K562 (cell line): ENCODE results near the gene TMCC1. TPM values are rescaled to one million over a fixed set of nuclear protein-coding genes. Genes with fewer than 3 reads are reported as not detected.

ENCODE experiments used
- ATAC-seq: fragments of 200-7000 bp; cut with Tn5 transposase; 3 replicates; pipeline ENCODE4 v1.9.1; 2020; ENCODE audit warnings: moderate library complexity
- BruUV-seq: library from RNA; stranded (reverse); fragments of 400-500 nt; replicated peaks from 2 replicates; lab custom pipeline; 2021; lab: Mats Ljungman, UMichigan
- CTCF ChIA-PET: fragments of 300-600 bp; formaldehyde crosslinking; extraction: SDS; loops from one replicate; lab custom pipeline; 2021; ENCODE audit warnings: low intra/inter-chr PET ratio; lab: Yijun Ruan, JAX
- POLR2A ChIA-PET: fragments of 300-600, 350-650 bp; sonication (Branson Sonifier 250); formaldehyde crosslinking; extraction: SDS; loops from one replicate; lab custom pipeline; 2021; ENCODE audit warnings: antibody characterized with exemption, inconsistent platforms; lab: Yijun Ruan, JAX
- DNase-seq, 4 experiments: peaks; one replicate each; pipeline versions ENCODE4 v3.0.0 to v3.0.0-alpha.2; 2011 to 2018; ENCODE audit warnings: low spot score in 3 of 4, mixed read lengths in 3 of 4; ENCODE audit errors: extremely low read depth in 1 of 4
- FAIRE-seq: peaks from 2 replicates; lab custom pipeline; 2011; peaks lifted over from hg19 to GRCh38; lab: Jason Lieb, UNC
- H2AFZ ChIP-seq: 2 replicates; pipeline ENCODE4 v1.6.0; 2011; ENCODE audit warnings: low read depth, low read length, control low read depth, inconsistent platforms
- H3K27ac ChIP-seq: fragments of 200-600 bp; 3 replicates; pipeline ENCODE4 v1.8.0; 2011; ENCODE audit warnings: low read depth, mild to moderate bottlenecking, control low read depth, inconsistent platforms, low read length, moderate library complexity, mixed read lengths; ENCODE audit errors: extremely low read depth
- H3K27me3 ChIP-seq, 2 experiments: fragments of 300-600 bp in 1 of 2; 2 replicates in 1 of 2; 3 replicates in 1 of 2; pipeline versions ENCODE4 v1.6.0 to v1.8.0; 2011; ENCODE audit warnings: inconsistent platforms in 2 of 2, low read length in 2 of 2, mild to moderate bottlenecking in 1 of 2, mixed read lengths in 1 of 2, moderate library complexity in 1 of 2; ENCODE audit not compliant: control insufficient read depth in 2 of 2, insufficient read depth in 2 of 2
- H3K36me3 ChIP-seq: fragments of 300-600 bp; 3 replicates; pipeline ENCODE4 v1.8.0; 2011; ENCODE audit warnings: mild to moderate bottlenecking, low read length, inconsistent platforms; ENCODE audit not compliant: control insufficient read depth, insufficient read depth
- H3K4me1 ChIP-seq, 2 experiments: fragments of 200-600 bp in 1 of 2; replicated peaks in 1 of 2; 2 replicates in 1 of 2; 3 replicates in 1 of 2; pipeline versions ENCODE4 v1.5.1 to v1.8.0; 2011; ENCODE audit warnings: inconsistent platforms in 2 of 2, low read length in 2 of 2, mild to moderate bottlenecking in 1 of 2, mixed read lengths in 1 of 2, moderate library complexity in 1 of 2; ENCODE audit not compliant: control insufficient read depth in 2 of 2, insufficient read depth in 2 of 2
- H3K4me2 ChIP-seq: 2 replicates; pipeline ENCODE4 v1.6.1; 2011; ENCODE audit warnings: low read length, control low read depth, inconsistent platforms, mixed read lengths; ENCODE audit not compliant: insufficient read depth
- H3K4me3 ChIP-seq: fragments of 200-600 bp; sonication (generic), shearing (Covaris generic); 2 replicates; pipeline ENCODE4 v1.5.1; 2016; ENCODE audit warnings: control low read depth, inconsistent platforms
- H3K79me2 ChIP-seq: fragments of 200-600 bp; 3 replicates; pipeline ENCODE4 v1.8.0; 2011; ENCODE audit warnings: low read length, inconsistent platforms; ENCODE audit not compliant: control insufficient read depth, insufficient read depth
- H3K9ac ChIP-seq, 2 experiments: 2 replicates each; pipeline versions ENCODE4 v1.6.0 to v1.6.1; 2011; ENCODE audit warnings: low read depth in 2 of 2, low read length in 2 of 2, control low read depth in 1 of 2, inconsistent platforms in 1 of 2, mild to moderate bottlenecking in 1 of 2, mixed read lengths in 1 of 2; ENCODE audit not compliant: insufficient read depth in 1 of 2
- H3K9me1 ChIP-seq: one replicate; pipeline ENCODE4 v1.6.0; 2011; ENCODE audit warnings: inconsistent platforms, mild to moderate bottlenecking, low read length, moderate library complexity; ENCODE audit not compliant: control insufficient read depth, insufficient read depth
- H3K9me3 ChIP-seq: replicated peaks from 2 replicates; pipeline ENCODE4 v1.5.1; 2011; ENCODE audit warnings: low read depth, low read length, inconsistent platforms; ENCODE audit not compliant: control insufficient read depth, insufficient read depth
- H4K20me1 ChIP-seq: replicated peaks from 2 replicates; pipeline ENCODE4 v1.6.1; 2011; ENCODE audit warnings: low read length, inconsistent platforms, mixed read lengths; ENCODE audit not compliant: control insufficient read depth, insufficient read depth
- EWSR1 ChIP-seq: fragments of 450-650 bp; IDR thresholded peaks from 2 replicates; pipeline ENCODE4 v1.6.1; 2018; ENCODE audit warnings: borderline replicate concordance, mild to moderate bottlenecking, low read depth, moderate library complexity; ENCODE audit not compliant: partially characterized antibody
- SMARCA5 ChIP-seq: fragments of 450-650 bp; IDR thresholded peaks from 2 replicates; pipeline ENCODE4 v1.6.1; 2016
- ZFP36 ChIP-seq: fragments of 150-350 bp; IDR thresholded peaks from 2 replicates; pipeline ENCODE4 v1.6.1; 2018; ENCODE audit warnings: low read length, low read depth; ENCODE audit not compliant: partially characterized antibody
- WGBS: fragments of 100-300 bp; shearing (Covaris generic); methylation state at CpG from one replicate; pipeline ENCODE4 v1.1.6; 2016; ENCODE audit warnings: low coverage, mixed read lengths; ENCODE audit not compliant: insufficient coverage; ENCODE audit errors: missing lambda C conversion rate; 5-methylcytosine and 5-hydroxymethylcytosine counted together
- in situ Hi-C: fragments of 300-500 bp; cut with MboI; formaldehyde crosslinking; loops from 4 replicates; pipeline ENCODE4 v1.15.0; 2018; ENCODE audit warnings: inconsistent platforms, mixed read lengths
- intact Hi-C: fragments of 100-400 bp; cut with micrococcal nuclease; formaldehyde crosslinking; loops from 2 replicates; pipeline ENCODE4 v1.14.2; 2022
- polyA plus RNA-seq, 8 experiments: library from polyadenylated mRNA; depleted of rRNA in 4 of 8; stranded (reverse) in 5 of 8; unstranded in 3 of 8; fragments of >200 nt; fragmentation: Nextera tagmentation in 2 of 8; fragmentation: Illumina TruSeq in 1 of 8; extraction: Ambion mirVana in 2 of 8; extraction: Trizol in 1 of 8; gene quantifications; 2 replicates each; pipeline versions ENCODE4 v1.2.1 to v1.2.3, GENCODE V29; 2011 to 2014; ENCODE audit warnings: inconsistent platforms in 1 of 8, missing spikeins in 1 of 8
- total RNA-seq, 7 experiments: library from RNA; depleted of rRNA in 6 of 7; stranded (reverse); fragments of >200 nt in 6 of 7; fragmentation: Illumina TruSeq in 2 of 7; extraction: Trizol in 2 of 7; gene quantifications; 2 replicates each; pipeline versions ENCODE4 v1.2.1 to v1.2.3, GENCODE V29; 2011 to 2021; ENCODE audit warnings: low replicate concordance in 1 of 7
- TF ChIP-seq, protein P1 (sequence below): fragments of 450-650 bp; formaldehyde crosslinking; conservative IDR thresholded peaks from 2 replicates; pipeline ENCODE4 v1.4.0; 2022; ENCODE audit warnings: mild to moderate bottlenecking, missing genetic modification characterization

Gene TMCC1
- total and polyA plus RNA-seq, 9 of the 15 experiments (the other 6 are each of a cell fraction or from before 2014, with no cell fraction given), result 0.89 to 8.7 (median 4.0) TPM

DNA sequence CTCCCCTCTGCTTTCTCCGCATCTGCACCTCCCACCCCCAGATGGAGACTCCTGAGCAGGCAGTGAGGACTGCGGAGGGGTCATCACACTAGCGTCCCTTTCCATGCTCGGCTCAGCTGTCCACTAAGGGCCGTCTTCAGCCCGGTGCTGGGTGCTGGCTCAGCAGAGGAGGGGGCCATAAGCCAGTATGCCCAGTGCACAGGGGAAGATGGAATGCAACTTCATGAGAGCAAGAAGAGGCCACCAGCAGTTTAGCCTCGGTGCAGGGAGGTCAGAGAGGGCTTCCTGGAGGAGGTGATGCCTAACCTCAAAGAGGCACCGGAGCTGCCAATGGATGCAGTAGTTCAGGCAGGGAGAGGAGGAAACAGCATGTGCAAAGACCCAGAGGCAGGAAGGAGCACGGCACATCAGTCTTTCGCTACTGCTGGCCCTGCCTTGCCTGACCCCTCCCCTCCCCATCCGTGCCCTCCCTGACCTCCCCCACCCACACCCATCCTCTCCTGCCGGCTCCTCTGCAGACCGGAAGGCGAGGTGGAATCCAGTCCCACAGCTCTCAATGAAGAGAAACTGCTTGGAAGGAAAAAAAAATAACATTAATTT is 271.8 kb downstream of the TMCC1 start:
- Histone ChIP-seq H3K27ac (no peak overlapping the region), H3K9me3 (no peaks in the 10 kb centered on the region), H3K4me1 (peaks cover 5 to 54% of the 10 kb centered on the region in 2 experiments), H3K9me1 (no peaks in the 10 kb centered on the region)
- TF ChIP-seq EWSR1, result no peak
- TF ChIP-seq, protein P1, sequence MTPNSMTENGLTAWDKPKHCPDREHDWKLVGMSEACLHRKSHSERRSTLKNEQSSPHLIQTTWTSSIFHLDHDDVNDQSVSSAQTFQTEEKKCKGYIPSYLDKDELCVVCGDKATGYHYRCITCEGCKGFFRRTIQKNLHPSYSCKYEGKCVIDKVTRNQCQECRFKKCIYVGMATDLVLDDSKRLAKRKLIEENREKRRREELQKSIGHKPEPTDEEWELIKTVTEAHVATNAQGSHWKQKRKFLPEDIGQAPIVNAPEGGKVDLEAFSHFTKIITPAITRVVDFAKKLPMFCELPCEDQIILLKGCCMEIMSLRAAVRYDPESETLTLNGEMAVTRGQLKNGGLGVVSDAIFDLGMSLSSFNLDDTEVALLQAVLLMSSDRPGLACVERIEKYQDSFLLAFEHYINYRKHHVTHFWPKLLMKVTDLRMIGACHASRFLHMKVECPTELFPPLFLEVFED (CRISPR knock-in tag), result no peak
- TF ChIP-seq ZFP36, result peak; percentile 92
- TF ChIP-seq SMARCA5, result 0 out of 2 replicates have a peak, but pooled peaks have one; percentile 40
- TF ChIP-seq, all 486 proteins: peak for 2
- Histone ChIP-seq H3K36me3 (no peaks in the 10 kb centered on the region), H3K79me2 (no peaks in the 10 kb centered on the region), H3K4me3 (no peak overlapping the region), H3K9ac (no peak overlapping the region), H2AFZ (peak overlapping the region; percentile 45; the same call in 1 of the 2 replicates), H4K20me1 (no peaks in the 10 kb centered on the region), H3K4me2 (no peak overlapping the region), H3K27me3 (no peaks in the 10 kb centered on the region)
- DNase-seq, result peak in 2 of 4 experiments; percentile 43 to 47
- no peak for FAIRE-seq
- ATAC-seq, result no peak
- no TSS peak for BruUV-seq
- ChIA-PET CTCF (no interaction called here), POLR2A (no interaction called here)
- in situ Hi-C loops (no loop called here), intact Hi-C loops (no loop called here)
- 64% methylated on average over 5 of the region's 14 CpGs for WGBS
